Breast epithelium (tissue), 3 donors: Measurements from ENCODE around the gene PLA2G4A.

ENCODE experiments used
- POLR2A ChIP-seq: fragments of 450-650 bp; IDR thresholded peaks from one replicate; pipeline ENCODE4 v1.6.1; 2016; ENCODE audit warnings: antibody characterized with exemption, mild to moderate bottlenecking, moderate library complexity
- TF ChIP-seq, protein P1 (sequence below), 3 donors: fragments of 450-650 bp; IDR thresholded peaks; one replicate each; pipeline ENCODE4 v1.5.1; 2016 to 2017; ENCODE audit warnings: antibody characterized with exemption in 3 of 3, mild to moderate bottlenecking in 3 of 3, moderate library complexity in 3 of 3

DNA sequence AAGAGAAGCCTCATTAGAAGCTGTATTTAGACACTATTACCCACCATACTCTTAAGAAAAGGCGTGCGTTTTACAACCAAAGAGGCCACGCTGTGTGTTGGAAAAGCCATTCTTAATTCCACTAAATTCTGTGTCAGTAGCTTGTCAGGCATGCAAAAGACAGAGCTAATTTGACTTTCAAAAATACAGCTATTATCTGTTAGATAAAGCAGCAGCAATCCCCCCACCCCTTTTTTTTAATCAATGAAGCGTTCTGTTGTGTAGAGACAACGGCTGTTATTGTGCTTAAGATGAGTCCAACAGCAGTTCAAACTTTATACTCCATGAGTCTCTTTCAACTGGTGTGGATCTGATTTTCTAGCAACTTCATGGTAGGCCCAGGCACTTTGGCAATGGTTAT lies 43.5 kb downstream of the PLA2G4A start:
- TF ChIP-seq, protein P1, sequence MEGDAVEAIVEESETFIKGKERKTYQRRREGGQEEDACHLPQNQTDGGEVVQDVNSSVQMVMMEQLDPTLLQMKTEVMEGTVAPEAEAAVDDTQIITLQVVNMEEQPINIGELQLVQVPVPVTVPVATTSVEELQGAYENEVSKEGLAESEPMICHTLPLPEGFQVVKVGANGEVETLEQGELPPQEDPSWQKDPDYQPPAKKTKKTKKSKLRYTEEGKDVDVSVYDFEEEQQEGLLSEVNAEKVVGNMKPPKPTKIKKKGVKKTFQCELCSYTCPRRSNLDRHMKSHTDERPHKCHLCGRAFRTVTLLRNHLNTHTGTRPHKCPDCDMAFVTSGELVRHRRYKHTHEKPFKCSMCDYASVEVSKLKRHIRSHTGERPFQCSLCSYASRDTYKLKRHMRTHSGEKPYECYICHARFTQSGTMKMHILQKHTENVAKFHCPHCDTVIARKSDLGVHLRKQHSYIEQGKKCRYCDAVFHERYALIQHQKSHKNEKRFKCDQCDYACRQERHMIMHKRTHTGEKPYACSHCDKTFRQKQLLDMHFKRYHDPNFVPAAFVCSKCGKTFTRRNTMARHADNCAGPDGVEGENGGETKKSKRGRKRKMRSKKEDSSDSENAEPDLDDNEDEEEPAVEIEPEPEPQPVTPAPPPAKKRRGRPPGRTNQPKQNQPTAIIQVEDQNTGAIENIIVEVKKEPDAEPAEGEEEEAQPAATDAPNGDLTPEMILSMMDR (IDR thresholded peaks at IDR 0.05), result no peak
- TF ChIP-seq POLR2A, result no peak
